Motor neuron (in vitro differentiated cells): Measurements from ENCODE around the gene TMEM205. TPM values are rescaled to one million over a fixed set of nuclear protein-coding genes. Genes with fewer than 3 reads are reported as not detected.
"Not testable (repeated sequence)": the region's sequence is repeated elsewhere in the genome, so short reads cannot be mapped to it uniquely, and the experiment has no call there.

Experiments
- ATAC-seq, 8 experiments: fragments of 200-7000 bp; cut with Tn5 transposase; replicated peaks in 6 of 8; 2 replicates each; pipeline ENCODE4 v1.8.0; 2021; ENCODE audit warnings: mild to moderate bottlenecking in 8 of 8, moderate library complexity in 8 of 8
- H3K27ac ChIP-seq, 2 donors: fragments of 250-450 bp; sonication (Bioruptor Pico); 2 replicates each; pipeline ENCODE4 v1.9.0; 2021; ENCODE audit warnings: antibody characterized with exemption in 2 of 2, mild to moderate bottlenecking in 2 of 2, moderate library complexity in 1 of 2
- H3K4me1 ChIP-seq, 2 donors: fragments of 250-450 bp; sonication (Bioruptor Pico); replicated peaks in 1 of 2; 2 replicates each; pipeline ENCODE4 v1.6.1; 2021; ENCODE audit warnings: antibody characterized with exemption in 2 of 2, mild to moderate bottlenecking in 2 of 2, moderate library complexity in 1 of 2
- H3K4me3 ChIP-seq, 5 donors: fragments of 250-450 bp; sonication (Bioruptor Pico); 2 replicates each; pipeline ENCODE4 v1.9.0; 2021; ENCODE audit warnings: antibody characterized with exemption in 5 of 5, mild to moderate bottlenecking in 5 of 5, moderate library complexity in 4 of 5
- WGBS, 10 experiments: fragments of 450-650 bp; shearing (Covaris generic); methylation state at CpG; one replicate each; pipeline ENCODE4 v1.0.0; 2022; 5-methylcytosine and 5-hydroxymethylcytosine counted together
- in situ Hi-C, 9 experiments: fragments of 400-800 bp; cut with MboI; loops; one replicate each; pipeline ENCODE4 v1.15.0; 2021; ENCODE audit warnings: low sequenced_read_pairs in 9 of 9, low pct_unique_long_range_greater_than_20kb in 2 of 9; ENCODE audit not compliant: unreplicated experiment in 9 of 9
- total RNA-seq, 8 experiments: library from RNA; unstranded; fragments of 300-600 nt; gene quantifications; 2 replicates each; pipeline versions ENCODE4 v1.2.3 to v1.2.4, GENCODE V29; 2022

The TMEM205 gene
- 100 to 1,000 TPM in 3 of 8 experiments, 10 to 100 TPM in 5; 72.1 to 148 (median 92.9) TPM for total RNA-seq

DNA sequence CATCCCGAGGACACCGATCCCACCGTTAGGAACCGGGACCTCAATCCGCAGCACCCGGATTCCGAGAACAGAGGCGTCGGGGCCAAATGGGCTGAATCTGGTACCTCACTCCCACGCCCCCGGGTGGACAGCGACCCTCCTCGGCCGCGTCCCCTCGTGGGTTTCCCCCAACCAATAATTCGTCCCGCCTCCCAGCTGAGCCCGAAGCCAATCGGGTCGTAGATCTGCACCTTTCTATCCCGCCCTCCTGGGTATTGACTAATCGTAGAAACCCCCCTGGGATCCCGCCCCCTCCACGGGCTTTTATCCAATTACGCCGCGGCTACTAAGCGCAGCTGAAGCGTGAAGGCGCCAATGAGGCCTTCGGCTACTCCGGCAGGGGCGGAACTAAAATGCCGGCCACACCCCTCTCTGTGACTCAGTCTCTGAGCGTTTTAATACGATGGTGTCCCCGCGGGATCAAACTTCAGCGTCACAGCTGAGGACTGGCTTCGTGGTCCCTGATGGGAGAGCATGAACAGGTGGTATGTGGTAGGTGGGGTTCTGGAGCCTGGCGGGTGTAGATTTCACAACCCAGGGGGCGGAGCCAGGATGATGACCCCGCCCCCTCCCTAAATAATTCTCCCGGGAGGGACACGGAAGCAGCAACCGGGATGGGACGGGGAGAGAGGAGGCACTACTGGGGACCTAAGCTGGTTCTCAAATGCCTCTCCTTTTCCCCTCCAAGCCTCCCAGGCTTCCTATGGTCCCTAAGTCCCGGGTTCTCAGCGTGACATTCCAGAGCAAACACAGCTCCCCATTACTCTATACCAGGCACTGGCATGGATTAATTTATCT lies at the start of gene TMEM205, which contains the start of gene CCDC159:
Gene TMEM205 (minus strand): TSS at position 165 of the 837 bp plus-strand sequence. CDS start 649 bp downstream, outside the sequence.
Gene CCDC159 (plus strand): TSS at position 416 of the 837 bp plus-strand sequence. CDS start 88 bp downstream, at position 504.
- H3K4me1 ChIP-seq = peaks cover 7 to 9% of the 10 kb centered on the region in 2 donors
- peak within 1 kb of the TSS; percentile 59 to 69 for H3K27ac ChIP-seq
- in situ Hi-C loops = no loop called here
- 0 to 3% (median 0%) methylated on average over 1 to 22 of the region's 50 CpGs; no CpG with 5 or more reads in 2 of the 10 experiments for WGBS, 10 experiments
- H3K4me3 ChIP-seq = peak within 1 kb of the TSS; percentile 50 to 92 (median 72)
- peak; percentile 91 to 93 (median 92) for ATAC-seq

DNA sequence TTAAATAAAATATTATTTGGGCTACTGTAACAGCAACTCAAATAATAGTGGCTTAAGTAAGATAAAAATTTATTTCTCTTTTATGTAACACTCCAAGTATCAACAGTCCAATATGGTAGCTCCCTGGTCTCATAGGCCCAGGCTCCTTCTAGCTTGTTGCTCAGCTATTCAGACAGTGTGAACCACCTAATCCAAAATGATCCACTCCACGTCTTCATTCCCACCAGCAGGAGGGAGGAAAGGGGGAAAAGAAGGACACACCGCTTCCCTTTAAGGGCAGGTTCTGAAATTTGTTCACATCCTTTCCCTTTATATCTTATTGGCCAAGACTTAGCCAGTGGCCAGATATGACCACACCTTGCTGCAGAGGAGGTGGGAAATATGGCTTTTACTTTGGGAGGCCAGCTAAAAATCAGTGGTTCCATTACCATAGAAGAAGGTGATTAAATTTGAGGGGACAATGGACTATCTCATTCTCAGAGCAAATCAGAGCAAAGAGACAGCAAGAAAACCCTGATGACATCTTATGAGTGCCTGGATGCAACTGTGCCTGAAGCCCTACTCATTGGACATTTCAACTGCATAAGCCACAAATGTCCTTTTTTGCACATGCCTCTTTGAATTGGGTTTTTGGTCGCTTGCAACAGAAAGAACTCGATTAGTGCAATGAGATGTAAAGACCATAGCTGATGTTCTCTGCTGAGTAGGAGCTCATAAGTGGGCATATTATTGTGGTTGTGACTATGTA lies 45.0 kb upstream of the TMEM205 start:
- Histone ChIP-seq H3K27ac (no peak overlapping the region), H3K4me3 (no peak overlapping the region), H3K4me1 (no peaks in the 10 kb centered on the region)
- ATAC-seq = no peak
- in situ Hi-C loops = no loop called here
- WGBS, 10 experiments = 47 to 100% (median 73%) methylated on average over 1 to 4 of the region's 4 CpGs; no CpG with 5 or more reads in 1 of the 10 experiments

DNA sequence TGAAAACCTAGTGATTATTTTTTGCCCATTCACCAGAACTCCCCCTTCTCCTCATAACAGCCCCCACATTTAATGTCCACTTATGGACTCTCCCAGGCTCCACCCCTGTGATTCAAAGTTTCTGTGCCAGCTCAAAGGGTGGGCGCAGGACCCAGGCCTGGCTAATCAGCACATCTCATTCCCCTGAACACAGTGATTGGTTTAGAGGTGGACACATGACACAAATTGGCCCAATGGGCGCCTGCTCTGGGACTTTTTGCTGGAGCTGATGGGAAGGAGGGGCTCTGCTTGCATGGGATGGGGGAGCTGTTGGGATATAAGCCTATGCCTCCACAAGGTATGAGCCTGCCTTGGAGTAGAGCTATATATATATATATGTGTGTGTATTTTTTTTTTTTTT lies 44.3 kb upstream of the TMEM205 start:
- WGBS, 10 experiments = 56 to 83% (median 70%) methylated on average over 1 to 2 of the region's 2 CpGs; no CpG with 5 or more reads in 6 of the 10 experiments
- Histone ChIP-seq H3K27ac (no peak overlapping the region), H3K4me3 (no peak overlapping the region), H3K4me1 (no peaks in the 10 kb centered on the region)
- in situ Hi-C loops = no loop called here
- no peak for ATAC-seq

DNA sequence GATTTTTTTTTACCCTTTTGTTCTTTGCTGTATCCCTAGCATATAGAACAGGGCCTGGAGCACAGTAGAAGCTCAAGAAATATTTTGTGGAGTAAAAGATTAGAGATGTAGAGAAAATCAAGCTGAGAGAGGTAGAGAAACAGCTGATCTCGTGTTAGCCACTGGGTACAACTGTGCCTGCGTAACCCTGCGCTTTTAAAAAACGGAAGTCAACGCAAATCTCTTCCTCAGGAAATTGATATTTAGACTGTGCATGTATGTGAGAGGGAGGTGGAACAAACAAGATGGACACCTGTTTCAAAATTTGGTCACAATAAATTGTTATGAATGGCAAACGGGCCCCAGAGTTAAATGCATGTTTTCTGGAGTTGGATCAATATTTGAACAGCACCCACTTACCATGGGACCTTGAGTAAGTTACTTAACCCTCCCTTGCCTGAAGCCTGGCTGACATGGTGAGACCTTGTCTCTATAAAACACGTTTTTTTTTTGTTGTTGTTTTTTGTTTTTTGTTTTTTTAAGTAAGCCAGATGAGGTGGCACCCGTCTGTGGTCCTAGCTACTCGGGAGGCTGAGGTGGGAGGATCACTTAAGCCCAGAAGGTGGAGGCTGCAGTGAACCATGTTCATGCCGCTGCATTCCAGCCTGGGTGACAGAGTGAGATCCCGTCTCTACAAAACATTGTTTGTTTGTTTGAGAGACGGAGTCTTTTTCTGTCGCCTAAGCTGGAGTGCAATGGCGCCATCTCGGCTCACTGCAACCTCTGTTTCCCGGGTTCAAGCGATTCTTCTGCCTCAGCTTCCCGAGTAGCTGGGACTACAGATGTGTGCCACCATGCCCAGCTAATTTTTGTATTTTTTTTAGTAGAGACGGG lies 41.3 kb upstream of the TMEM205 start:
- in situ Hi-C loops = no loop called here
- WGBS, 10 experiments = 53 to 78% (median 65%) methylated on average over 5 to 15 of the region's 19 CpGs; no CpG with 5 or more reads in 2 of the 10 experiments
- ATAC-seq = no peak
- H3K27ac ChIP-seq = no peak overlapping the region
- peaks cover 4 to 6% of the 10 kb centered on the region in 2 donors for H3K4me1 ChIP-seq
- no peak overlapping the region for H3K4me3 ChIP-seq

DNA sequence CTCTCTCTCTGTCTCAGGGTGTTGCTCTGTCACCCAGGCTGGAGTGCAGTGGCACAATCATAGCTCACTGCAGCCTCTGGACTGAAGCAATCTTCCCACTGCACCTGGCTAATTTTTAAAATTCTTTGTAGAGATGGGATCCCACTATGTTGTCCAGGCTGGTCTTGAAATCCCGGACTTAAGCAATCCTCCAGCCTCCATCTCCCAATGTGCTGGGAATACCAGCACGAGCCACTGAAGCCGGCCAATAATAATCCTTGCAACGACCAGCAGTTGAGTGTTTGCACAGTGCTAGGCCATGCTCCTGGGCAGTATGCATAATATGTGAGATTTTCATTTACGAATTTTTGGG lies 38.7 kb upstream of the TMEM205 start:
- ATAC-seq = no peak
- in situ Hi-C loops = no loop called here

DNA sequence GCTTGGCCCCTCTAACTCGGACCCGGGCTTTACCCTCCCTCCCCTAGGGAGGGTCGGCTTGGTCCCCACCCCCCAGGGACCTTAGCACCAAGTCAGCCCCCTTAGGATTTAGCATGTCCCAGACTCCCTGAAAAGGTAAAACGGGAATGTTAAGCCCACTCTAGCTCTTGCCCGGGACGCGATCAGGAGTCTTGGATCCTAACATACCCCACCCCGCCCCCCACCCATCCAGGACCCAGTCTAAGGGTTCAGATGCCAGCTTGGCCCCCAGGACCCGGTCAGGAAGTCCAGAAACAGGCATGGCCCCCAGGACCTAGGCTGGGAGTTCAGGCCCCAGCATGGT lies 37.6 kb upstream of the TMEM205 start:
- peak overlapping the region in 4 of 5 donors; percentile 19 to 44 (median 41) for H3K4me3 ChIP-seq
- peak overlapping the region in 1 of 2 donors; percentile 84 for H3K27ac ChIP-seq
- no CpG with 5 or more reads among the region's 9 CpGs for WGBS, 10 experiments
- peaks cover 4 to 6% of the 10 kb centered on the region in 2 donors for H3K4me1 ChIP-seq
- peak in 2 of 8 experiments; percentile 0 for ATAC-seq
- in situ Hi-C loops = no loop called here

More for the DNA sequence above, 38.7 kb upstream of the TMEM205 start:
- Histone ChIP-seq H3K27ac (no peak overlapping the region), H3K4me1 (peaks cover 4 to 6% of the 10 kb centered on the region in 2 donors), H3K4me3 (no peak overlapping the region)
- WGBS, 10 experiments = 57 to 89% (median 84%) methylated on average over 2 to 5 of the region's 5 CpGs; no CpG with 5 or more reads in 5 of the 10 experiments

DNA sequence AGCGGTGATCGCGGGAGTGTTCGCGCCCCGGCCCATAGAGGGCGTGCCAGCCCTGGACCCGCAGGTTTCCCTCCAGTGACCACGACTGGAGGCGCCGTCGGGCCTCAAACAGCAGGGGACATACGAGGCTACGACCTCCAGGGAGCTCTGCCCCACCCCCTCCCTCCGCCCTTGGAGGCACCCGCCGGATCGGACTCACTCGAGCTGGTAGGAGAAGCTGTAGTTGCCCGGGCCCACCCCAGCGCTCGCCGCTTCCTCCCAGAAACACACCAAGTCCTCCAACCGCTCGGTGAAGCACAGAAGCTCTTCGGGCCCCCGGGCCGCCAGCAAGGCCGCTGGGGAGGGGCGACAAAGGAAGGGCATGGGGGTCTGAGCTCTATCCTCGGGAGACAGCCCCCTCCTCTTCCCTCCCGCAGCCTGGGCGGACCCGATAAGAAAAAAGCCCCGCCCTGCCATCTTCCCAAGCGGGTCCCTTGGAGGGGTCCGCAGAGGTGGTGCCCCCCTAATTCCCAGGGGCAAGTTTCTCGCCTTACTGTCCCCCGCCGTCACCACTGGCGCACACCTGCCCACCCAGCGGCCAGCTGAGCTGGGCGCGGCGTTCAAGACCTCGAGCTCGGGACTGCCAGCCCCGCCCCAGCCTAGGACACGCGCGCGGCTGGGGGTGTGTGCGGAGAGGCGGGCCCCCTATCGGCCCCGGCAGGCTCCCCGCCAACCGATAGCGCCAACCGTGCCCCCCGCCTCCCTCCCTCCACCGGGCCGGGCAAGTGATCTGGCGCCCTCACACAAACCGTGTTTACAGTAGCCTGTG lies 37.0 kb upstream of the TMEM205 start:
- Histone ChIP-seq H3K27ac (peak overlapping the region in 1 of 2 donors; percentile 84), H3K4me1 (peaks cover 7 to 9% of the 10 kb centered on the region in 2 donors), H3K4me3 (peak overlapping the region; percentile 4 to 44 (median 40))
- peak in 6 of 8 experiments; percentile 0 to 13 (median 3) for ATAC-seq
- in situ Hi-C loops = no loop called here
- WGBS, 10 experiments = 0 to 11% (median 5%) methylated on average over 3 to 11 of the region's 65 CpGs; no CpG with 5 or more reads in 6 of the 10 experiments

DNA sequence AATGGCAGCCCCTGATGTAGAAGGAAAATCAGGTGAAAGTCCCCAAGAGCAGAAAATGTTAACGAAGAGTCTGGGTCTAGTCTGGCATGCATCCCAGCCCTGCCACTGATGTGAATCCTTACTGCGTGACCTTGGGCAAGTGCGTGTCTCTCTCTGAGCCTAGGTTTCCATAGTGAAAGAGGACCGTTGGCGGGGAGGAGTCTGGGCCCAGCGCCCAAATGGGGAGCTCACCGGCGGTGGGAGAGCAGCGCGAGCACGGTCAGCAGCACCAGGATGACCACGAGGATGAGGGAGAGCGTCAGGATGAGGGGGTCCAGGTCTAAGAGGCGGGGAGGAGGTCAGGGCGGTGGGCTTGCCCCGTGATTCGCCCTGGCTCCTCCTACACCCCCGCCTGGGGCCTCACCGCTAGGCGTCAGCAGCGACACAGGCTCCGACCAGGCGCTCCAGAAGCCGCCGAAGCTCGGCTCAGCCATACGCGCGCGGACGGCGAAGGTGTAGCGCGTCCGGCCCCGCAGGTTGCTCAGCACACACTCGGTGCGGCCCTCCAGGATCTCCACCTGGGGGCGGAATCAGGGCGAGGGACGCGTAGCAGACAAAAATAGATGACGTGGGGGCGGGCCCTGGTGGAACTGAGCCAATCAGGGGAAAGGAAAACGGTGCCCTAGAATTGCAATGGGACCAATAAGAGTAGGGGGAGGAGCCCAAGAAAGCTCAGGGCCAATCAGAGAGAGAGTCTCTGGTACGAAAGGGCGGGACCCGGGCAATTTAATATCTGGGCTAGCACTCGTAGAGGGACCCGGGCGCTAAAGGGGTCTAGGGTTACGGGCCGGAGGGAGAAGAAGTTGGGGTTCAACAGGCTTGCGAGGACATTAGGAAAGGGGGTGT lies 34.8 kb upstream of the TMEM205 start:
- ATAC-seq = peak; percentile 72 to 87 (median 80)
- peak overlapping the region; percentile 33 to 51 (median 42) for H3K4me3 ChIP-seq
- WGBS, 10 experiments = 0 to 11% (median 7%) methylated on average over 2 to 11 of the region's 54 CpGs; no CpG with 5 or more reads in 5 of the 10 experiments
- in situ Hi-C loops = no loop called here
- peak overlapping the region; percentile 74 to 84 for H3K27ac ChIP-seq
- peaks cover 9% of the 10 kb centered on the region in 2 donors for H3K4me1 ChIP-seq

DNA sequence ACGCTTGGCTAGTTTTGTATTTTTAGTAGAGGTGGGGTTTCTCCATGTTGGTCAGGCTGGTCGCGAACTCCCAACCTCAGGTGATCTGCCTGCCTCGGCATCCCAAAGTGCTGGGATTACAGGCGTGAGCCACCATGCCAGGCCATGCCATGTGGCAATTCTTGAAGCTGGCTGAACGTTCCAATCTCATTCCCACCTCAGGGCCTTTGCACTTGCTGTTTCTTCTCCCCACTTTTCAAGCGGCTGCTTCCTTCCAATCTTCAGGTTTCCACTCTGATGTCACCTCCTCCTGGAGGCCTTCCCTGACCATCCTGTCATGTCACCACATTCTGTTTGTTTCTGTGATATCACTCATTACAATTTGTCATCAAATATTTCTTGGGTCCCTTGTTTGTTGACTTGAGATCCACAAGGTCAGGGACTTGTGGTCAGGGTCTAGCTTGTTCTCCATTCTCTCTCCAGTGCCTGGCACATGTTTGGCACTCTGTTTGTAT lies 33.8 kb upstream of the TMEM205 start:
- WGBS, 10 experiments = 67 to 100% (median 99%) methylated on average over 1 to 4 of the region's 7 CpGs; no CpG with 5 or more reads in 4 of the 10 experiments
- in situ Hi-C loops = no loop called here
- H3K27ac ChIP-seq = no peak overlapping the region
- peak overlapping the region in 1 of 5 donors; percentile 42 for H3K4me3 ChIP-seq
- ATAC-seq = no peak
- H3K4me1 ChIP-seq = peaks cover 14 to 15% of the 10 kb centered on the region in 2 donors

DNA sequence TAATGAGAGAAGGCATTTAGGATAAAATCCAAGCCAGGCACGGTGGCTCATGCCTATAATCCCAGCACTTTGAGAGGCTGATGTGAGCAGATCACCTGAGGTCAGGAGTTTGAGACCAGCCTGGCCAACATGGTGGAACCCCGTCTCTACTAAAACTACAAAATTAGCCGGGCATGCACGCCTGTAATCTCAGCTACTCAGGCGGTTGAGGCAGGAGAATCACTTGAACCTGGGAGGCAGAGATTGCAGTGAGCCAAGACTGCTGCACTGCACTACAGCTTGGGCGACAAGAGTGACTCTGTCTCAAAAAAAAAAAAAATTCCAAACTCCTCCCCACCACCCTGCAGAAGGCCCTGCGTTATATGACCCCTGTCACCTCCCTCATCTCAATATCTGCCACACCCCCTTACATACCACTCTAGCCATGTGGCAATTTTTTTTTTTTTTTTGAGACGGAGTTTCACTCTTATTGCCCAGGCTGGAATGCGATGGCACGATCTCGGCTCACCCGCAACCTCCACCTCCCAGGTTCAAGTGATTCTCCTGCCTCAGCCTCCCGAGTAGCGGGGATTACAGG lies 33.3 kb upstream of the TMEM205 start:
- peaks cover 14% of the 10 kb centered on the region in 2 donors for H3K4me1 ChIP-seq
- H3K4me3 ChIP-seq, H3K27ac ChIP-seq, ATAC-seq, in situ Hi-C loops: not testable (repeated sequence)
- WGBS, 10 experiments = 60 to 100% (median 90%) methylated on average over 1 to 10 of the region's 14 CpGs; no CpG with 5 or more reads in 1 of the 10 experiments
